ENCODE measurements around the gene DICER1.

The DICER1 gene

DNA sequence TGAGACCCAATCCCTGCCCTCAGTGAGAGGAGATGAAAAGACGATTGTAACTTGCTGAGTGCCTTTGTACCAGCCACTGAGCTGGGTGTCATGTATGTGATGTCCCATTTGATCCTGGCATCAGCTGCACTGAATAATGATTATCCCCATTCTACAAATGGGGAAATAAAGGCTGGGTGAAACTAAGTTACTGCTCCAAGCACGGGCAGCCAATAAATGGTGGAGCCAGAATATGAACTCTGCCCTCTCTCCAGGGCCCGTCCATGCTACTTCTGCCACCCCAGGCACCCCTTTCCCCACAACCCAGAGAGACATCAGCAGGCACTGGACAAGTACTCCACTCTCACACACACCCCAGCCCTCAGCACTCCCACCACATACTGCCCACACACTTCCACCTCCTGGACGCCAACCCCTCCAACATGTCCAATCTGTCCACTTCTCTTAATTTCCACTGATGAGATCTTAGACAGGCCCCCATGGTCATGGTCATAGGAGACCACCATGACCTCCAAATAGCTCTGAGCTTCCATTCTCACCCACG, 115.8 kb downstream of the DICER1 start:
- Histone ChIP-seq H3K4me2 (ENCODE audit: insufficient read depth, low read length) (no peak overlapping the region), H3K4me3 (ENCODE audit: low read depth in 1 of 2, low read length in 2 of 2) (no peak overlapping the region), H3K9me3 (ENCODE audit: insufficient read depth, low read length, severe bottlenecking) (no peaks in the 10 kb centered on the region), H2AFZ (ENCODE audit: low read depth, low read length) (no peak overlapping the region), H3K4me1 (ENCODE audit: insufficient read depth, low read length) (no peaks in the 10 kb centered on the region), H4K20me1 (ENCODE audit: insufficient read depth, low read length) (no peaks in the 10 kb centered on the region), H3K27ac (ENCODE audit: low read length) (no peak overlapping the region), H3K9ac (ENCODE audit: low read depth, low read length) (no peak overlapping the region), H3K27me3 (ENCODE audit: insufficient read depth, low read length, poor library complexity) (no peaks in the 10 kb centered on the region), H3K79me2 (ENCODE audit: insufficient read depth, low read length) (no peaks in the 10 kb centered on the region), H3K36me3 (ENCODE audit: insufficient read depth, low read length) (no peaks in the 10 kb centered on the region)
- TF ChIP-seq EZH2 (IDR thresholded peaks at IDR 0.05; ENCODE audit: borderline replicate concordance, low read depth, low read length, severe bottlenecking) = no peak
- TF ChIP-seq, protein P1, sequence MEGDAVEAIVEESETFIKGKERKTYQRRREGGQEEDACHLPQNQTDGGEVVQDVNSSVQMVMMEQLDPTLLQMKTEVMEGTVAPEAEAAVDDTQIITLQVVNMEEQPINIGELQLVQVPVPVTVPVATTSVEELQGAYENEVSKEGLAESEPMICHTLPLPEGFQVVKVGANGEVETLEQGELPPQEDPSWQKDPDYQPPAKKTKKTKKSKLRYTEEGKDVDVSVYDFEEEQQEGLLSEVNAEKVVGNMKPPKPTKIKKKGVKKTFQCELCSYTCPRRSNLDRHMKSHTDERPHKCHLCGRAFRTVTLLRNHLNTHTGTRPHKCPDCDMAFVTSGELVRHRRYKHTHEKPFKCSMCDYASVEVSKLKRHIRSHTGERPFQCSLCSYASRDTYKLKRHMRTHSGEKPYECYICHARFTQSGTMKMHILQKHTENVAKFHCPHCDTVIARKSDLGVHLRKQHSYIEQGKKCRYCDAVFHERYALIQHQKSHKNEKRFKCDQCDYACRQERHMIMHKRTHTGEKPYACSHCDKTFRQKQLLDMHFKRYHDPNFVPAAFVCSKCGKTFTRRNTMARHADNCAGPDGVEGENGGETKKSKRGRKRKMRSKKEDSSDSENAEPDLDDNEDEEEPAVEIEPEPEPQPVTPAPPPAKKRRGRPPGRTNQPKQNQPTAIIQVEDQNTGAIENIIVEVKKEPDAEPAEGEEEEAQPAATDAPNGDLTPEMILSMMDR (IDR thresholded peaks at IDR 0.05; ENCODE audit: borderline replicate concordance, extremely low read depth, low read length, poor library complexity, severe bottlenecking) = no peak
- ATAC-seq (ENCODE audit: insufficient read depth, low read depth) (no peak), DNase-seq (no peak)

DNA sequence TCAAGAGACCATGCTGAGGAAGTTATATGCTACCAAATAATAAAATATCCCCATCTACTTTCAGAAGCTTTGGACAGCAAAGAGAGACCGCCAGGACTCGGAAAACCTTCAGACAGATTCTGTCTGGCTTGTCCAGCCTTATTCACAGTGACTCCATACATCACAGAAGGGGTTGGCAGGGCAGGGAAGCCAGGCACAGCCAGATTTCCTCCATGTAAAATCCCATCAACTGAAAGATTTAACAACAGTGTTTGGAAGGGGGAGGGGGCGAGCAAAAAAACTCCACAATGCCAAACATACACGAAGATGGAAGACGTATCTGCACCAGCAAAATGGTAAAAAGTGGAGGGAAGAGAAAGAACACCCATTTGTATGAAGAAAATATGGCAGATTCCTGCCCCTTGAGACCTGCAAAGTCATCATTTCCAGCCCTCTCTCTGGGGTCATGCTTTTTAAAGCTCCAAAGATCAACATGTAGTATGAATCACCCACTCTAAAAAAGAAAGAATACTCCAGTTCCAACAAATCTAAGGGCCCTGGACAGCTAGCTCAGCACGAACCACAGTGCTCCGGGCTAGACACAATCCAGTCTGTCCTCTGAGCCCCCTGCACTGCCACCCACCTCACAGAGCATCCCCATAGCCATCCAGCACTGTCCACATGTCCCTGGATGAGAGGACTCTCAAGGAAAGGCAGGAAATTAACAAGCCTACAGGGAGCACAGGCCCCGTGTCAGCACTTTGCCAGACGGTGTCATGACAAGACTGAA, 116.4 kb downstream of the DICER1 start:
- no peaks in the 10 kb centered on the region for H3K4me1 ChIP-seq (ENCODE audit: insufficient read depth, low read length)
- H3K79me2 ChIP-seq (ENCODE audit: insufficient read depth, low read length) = no peaks in the 10 kb centered on the region
- H3K9me3 ChIP-seq (ENCODE audit: insufficient read depth, low read length, severe bottlenecking) = no peaks in the 10 kb centered on the region
- no peak for DNase-seq
- H3K4me2 ChIP-seq (ENCODE audit: insufficient read depth, low read length) = no peak overlapping the region
- H3K9ac ChIP-seq (ENCODE audit: low read depth, low read length) = no peak overlapping the region
- H3K36me3 ChIP-seq (ENCODE audit: insufficient read depth, low read length) = no peaks in the 10 kb centered on the region
- no peak overlapping the region for H3K4me3 ChIP-seq (ENCODE audit: low read depth in 1 of 2, low read length in 2 of 2)
- TF ChIP-seq, protein P1 (IDR thresholded peaks at IDR 0.05; ENCODE audit: borderline replicate concordance, extremely low read depth, low read length, poor library complexity, severe bottlenecking) = no peak
- TF ChIP-seq EZH2 (IDR thresholded peaks at IDR 0.05; ENCODE audit: borderline replicate concordance, low read depth, low read length, severe bottlenecking) = no peak
- no peak overlapping the region for H2AFZ ChIP-seq (ENCODE audit: low read depth, low read length)
- no peaks in the 10 kb centered on the region for H3K27me3 ChIP-seq (ENCODE audit: insufficient read depth, low read length, poor library complexity)
- no peak for ATAC-seq (ENCODE audit: insufficient read depth, low read depth)
- H3K27ac ChIP-seq (ENCODE audit: low read length) = no peak overlapping the region
- no peaks in the 10 kb centered on the region for H4K20me1 ChIP-seq (ENCODE audit: insufficient read depth, low read length)

DNA sequence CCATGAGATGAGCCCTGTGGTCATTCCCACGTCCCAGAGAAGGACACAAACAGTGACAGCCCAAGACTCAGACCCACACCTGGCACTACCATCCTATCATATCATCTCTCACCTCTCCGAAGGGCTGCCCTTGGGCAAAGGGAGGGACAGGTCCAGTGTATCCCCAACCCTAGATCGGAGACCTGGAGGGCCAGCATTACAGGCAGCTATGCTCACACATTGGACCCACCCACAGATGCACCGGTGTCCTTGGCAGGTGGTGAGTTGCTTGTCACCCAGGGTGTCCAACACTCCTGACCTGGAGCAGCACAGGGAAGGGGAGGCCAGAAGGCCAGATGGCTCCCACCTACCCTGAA, 117.4 kb downstream of the DICER1 start:
- Histone ChIP-seq H3K79me2 (ENCODE audit: insufficient read depth, low read length) (no peaks in the 10 kb centered on the region), H3K27me3 (ENCODE audit: insufficient read depth, low read length, poor library complexity) (no peaks in the 10 kb centered on the region), H3K9me3 (ENCODE audit: insufficient read depth, low read length, severe bottlenecking) (no peaks in the 10 kb centered on the region), H3K4me1 (ENCODE audit: insufficient read depth, low read length) (no peaks in the 10 kb centered on the region), H3K4me2 (ENCODE audit: insufficient read depth, low read length) (no peak overlapping the region), H3K36me3 (ENCODE audit: insufficient read depth, low read length) (no peaks in the 10 kb centered on the region), H2AFZ (ENCODE audit: low read depth, low read length) (no peak overlapping the region), H3K4me3 (ENCODE audit: low read depth in 1 of 2, low read length in 2 of 2) (no peak overlapping the region), H3K9ac (ENCODE audit: low read depth, low read length) (no peak overlapping the region), H4K20me1 (ENCODE audit: insufficient read depth, low read length) (no peaks in the 10 kb centered on the region), H3K27ac (ENCODE audit: low read length) (no peak overlapping the region)
- TF ChIP-seq EZH2 (IDR thresholded peaks at IDR 0.05; ENCODE audit: borderline replicate concordance, low read depth, low read length, severe bottlenecking) = no peak
- TF ChIP-seq, protein P1 (IDR thresholded peaks at IDR 0.05; ENCODE audit: borderline replicate concordance, extremely low read depth, low read length, poor library complexity, severe bottlenecking) = no peak
- ATAC-seq (ENCODE audit: insufficient read depth, low read depth) (no peak), DNase-seq (no peak)

Data from DND-41 (cell line).